KMS-11 (cell line): ENCODE results near the gene PIGK.
"Not testable (repeated sequence)": the region's sequence is repeated elsewhere in the genome, so short reads cannot be mapped to it uniquely, and the experiment has no call there.

Experiments used
- H2AFZ ChIP-seq: fragments of 200-600 bp; sonication (generic); 2 replicates; pipeline ENCODE4 v1.6.1; 2016; ENCODE audit warnings: antibody characterized with exemption, mixed run types, low read depth
- H3K27ac ChIP-seq: fragments of 200-600 bp; sonication (generic); 2 replicates; pipeline ENCODE4 v1.6.1; 2016; ENCODE audit warnings: mild to moderate bottlenecking, mixed run types
- H3K27me3 ChIP-seq: fragments of 200-600 bp; sonication (generic); 2 replicates; pipeline ENCODE4 v1.6.1; 2017; ENCODE audit warnings: mild to moderate bottlenecking, low read depth, mixed run types, moderate library complexity; ENCODE audit not compliant: insufficient read depth
- H3K36me3 ChIP-seq: fragments of 200-600 bp; sonication (generic); 2 replicates; pipeline ENCODE4 v1.6.1; 2017; ENCODE audit warnings: mild to moderate bottlenecking, mixed run types; ENCODE audit not compliant: insufficient read depth
- H3K4me1 ChIP-seq: fragments of 200-600 bp; sonication (generic); 2 replicates; pipeline ENCODE4 v1.6.1; 2016; ENCODE audit warnings: mild to moderate bottlenecking, low read depth, mixed run types; ENCODE audit not compliant: poor library complexity, severe bottlenecking
- H3K4me2 ChIP-seq: fragments of 200-600 bp; sonication (generic); 2 replicates; pipeline ENCODE4 v1.7.0; 2016; ENCODE audit warnings: mild to moderate bottlenecking, mixed run types
- H3K4me3 ChIP-seq: fragments of 200-600 bp; sonication (generic); IDR thresholded peaks from 2 replicates; pipeline ENCODE4 v1.6.1; 2017; ENCODE audit warnings: low read depth, low read length, mixed read lengths; ENCODE audit not compliant: insufficient read depth
- H3K79me2 ChIP-seq: fragments of 200-600 bp; sonication (generic); 2 replicates; pipeline ENCODE4 v1.6.1; 2016; ENCODE audit warnings: low read depth, mixed run types; ENCODE audit not compliant: insufficient read depth
- H3K9ac ChIP-seq: fragments of 200-600 bp; sonication (generic); 2 replicates; pipeline ENCODE4 v1.6.1; 2016; ENCODE audit warnings: mild to moderate bottlenecking, mixed run types
- H4K20me1 ChIP-seq: fragments of 200-600 bp; sonication (generic); 2 replicates; pipeline ENCODE4 v1.6.1; 2016; ENCODE audit warnings: mild to moderate bottlenecking, mixed run types; ENCODE audit not compliant: insufficient read depth
- CTCF ChIP-seq: fragments of 200-600 bp; sonication (generic); conservative IDR thresholded peaks from 2 replicates; pipeline ENCODE4 v1.6.1; 2017; ENCODE audit warnings: low read depth, mild to moderate bottlenecking, antibody characterized with exemption, low read length, moderate library complexity, mixed read lengths

The PIGK gene

GRCh38 chr1:77193951-77194350 lies 25.3 kb downstream of the PIGK start:
- no peak overlapping the region for H2AFZ ChIP-seq
- no peak for TF ChIP-seq CTCF
- H3K4me2 ChIP-seq, result no peak overlapping the region
- no peaks in the 10 kb centered on the region for H4K20me1 ChIP-seq
- H3K9ac ChIP-seq, result no peak overlapping the region
- no peaks in the 10 kb centered on the region for H3K79me2 ChIP-seq
- no peak overlapping the region for H3K27ac ChIP-seq
- no peaks in the 10 kb centered on the region for H3K4me1 ChIP-seq
- no peak overlapping the region for H3K4me3 ChIP-seq
- no peaks in the 10 kb centered on the region for H3K36me3 ChIP-seq
- no peaks in the 10 kb centered on the region for H3K27me3 ChIP-seq

GRCh38 chr1:77188770-77189169 lies 30.5 kb downstream of the PIGK start:
- Histone ChIP-seq H3K4me1 (no peaks in the 10 kb centered on the region), H2AFZ (no peak overlapping the region), H3K36me3 (no peaks in the 10 kb centered on the region), H3K4me3 (no peak overlapping the region), H3K9ac (no peak overlapping the region), H4K20me1 (no peaks in the 10 kb centered on the region), H3K4me2 (no peak overlapping the region), H3K79me2 (no peaks in the 10 kb centered on the region), H3K27ac (no peak overlapping the region), H3K27me3 (no peaks in the 10 kb centered on the region)
- TF ChIP-seq CTCF, result no peak

- H3K27ac ChIP-seq, H3K4me1 ChIP-seq, H3K4me3 ChIP-seq, H3K9ac ChIP-seq, H3K27me3 ChIP-seq, H2AFZ ChIP-seq, H3K79me2 ChIP-seq, H4K20me1 ChIP-seq, H3K36me3 ChIP-seq, H3K4me2 ChIP-seq: not testable (repeated sequence)
Observed at GRCh38 chr1:77186907-77187306, 32.3 kb downstream of the PIGK start.

- TF ChIP-seq CTCF, result no peak
- no peaks in the 10 kb centered on the region for H4K20me1 ChIP-seq
- H3K4me1 ChIP-seq, result no peaks in the 10 kb centered on the region
- no peak overlapping the region for H2AFZ ChIP-seq
- H3K9ac ChIP-seq, result no peak overlapping the region
- H3K27ac ChIP-seq, result no peak overlapping the region
- no peak overlapping the region for H3K4me3 ChIP-seq
- H3K27me3 ChIP-seq, result no peaks in the 10 kb centered on the region
- no peaks in the 10 kb centered on the region for H3K36me3 ChIP-seq
- no peak overlapping the region for H3K4me2 ChIP-seq
- H3K79me2 ChIP-seq, result no peaks in the 10 kb centered on the region
Observed at GRCh38 chr1:77182083-77182482, 37.1 kb downstream of the PIGK start.

- Histone ChIP-seq H3K27me3 (no peaks in the 10 kb centered on the region), H4K20me1 (no peaks in the 10 kb centered on the region), H3K9ac (no peak overlapping the region), H3K79me2 (no peaks in the 10 kb centered on the region), H3K4me1 (no peaks in the 10 kb centered on the region), H3K36me3 (no peaks in the 10 kb centered on the region), H3K4me3 (no peak overlapping the region), H2AFZ (no peak overlapping the region), H3K27ac (no peak overlapping the region), H3K4me2 (no peak overlapping the region)
- TF ChIP-seq CTCF, result no peak
Observed at GRCh38 chr1:77179632-77180031, 39.6 kb downstream of the PIGK start.
